Neural cell (in vitro differentiated cells): Measurements from ENCODE around the gene SH3RF1. TPM values are rescaled to one million over a fixed set of nuclear protein-coding genes. Genes with fewer than 3 reads are reported as not detected.

Experiments
- H2AFZ ChIP-seq: fragments of 200-600, 300-800 bp; sonication (generic), shearing (Covaris generic); 2 replicates; pipeline ENCODE4 v1.6.0; 2014; ENCODE audit warnings: low read depth, mild to moderate bottlenecking, antibody characterized with exemption, low read length, moderate library complexity
- H3F3A ChIP-seq: fragments of 200-600 bp; shearing (Covaris generic); 2 replicates; pipeline ENCODE4 v1.6.1; 2016; ENCODE audit warnings: mild to moderate bottlenecking, moderate library complexity, mixed read lengths, antibody characterized with exemption, low read length; ENCODE audit not compliant: insufficient read depth, poor library complexity, severe bottlenecking
- H3K27ac ChIP-seq: fragments of 200-600, 300-800 bp; sonication (generic), shearing (Covaris generic); 2 replicates; pipeline ENCODE4 v1.5.1; 2014; ENCODE audit warnings: mild to moderate bottlenecking, low read length, moderate library complexity
- H3K27me3 ChIP-seq: fragments of 300-800, 200-600 bp; sonication (generic), shearing (Covaris generic); 2 replicates; pipeline ENCODE4 v1.6.0; 2014; ENCODE audit warnings: mild to moderate bottlenecking, low read depth, low read length, moderate library complexity; ENCODE audit not compliant: insufficient read depth
- H3K36me3 ChIP-seq: fragments of 300-800, 200-600 bp; sonication (generic), shearing (Covaris generic); 2 replicates; pipeline ENCODE4 v1.5.1; 2014; ENCODE audit warnings: mild to moderate bottlenecking, antibody characterized with exemption, low read length, moderate library complexity; ENCODE audit not compliant: insufficient read depth
- H3K4me2 ChIP-seq: fragments of 300-800, 200-600 bp; sonication (generic), shearing (Covaris generic); 2 replicates; pipeline ENCODE4 v1.6.0; 2014; ENCODE audit warnings: mild to moderate bottlenecking, low read length
- H3K4me3 ChIP-seq: fragments of 300-800, 200-600 bp; sonication (generic), shearing (Covaris generic); 2 replicates; pipeline ENCODE4 v1.5.1; 2014; ENCODE audit warnings: mild to moderate bottlenecking, low read length, moderate library complexity
- H3K79me2 ChIP-seq: fragments of 200-600 bp; shearing (Covaris generic); replicated peaks from 2 replicates; pipeline ENCODE4 v1.6.0; 2014; ENCODE audit warnings: mild to moderate bottlenecking, low read length, moderate library complexity; ENCODE audit not compliant: insufficient read depth
- H3K9ac ChIP-seq: fragments of 300-800, 200-600 bp; sonication (generic), shearing (Covaris generic); 2 replicates; pipeline ENCODE4 v1.6.1; 2016; ENCODE audit warnings: mild to moderate bottlenecking, low read length, mixed read lengths
- H3K9me2 ChIP-seq: fragments of 200-600 bp; shearing (Covaris generic); 2 replicates; pipeline ENCODE4 v1.6.1; 2016; ENCODE audit warnings: mild to moderate bottlenecking, low read length, mixed read lengths; ENCODE audit not compliant: insufficient read depth
- H3K9me3 ChIP-seq: fragments of 200-600, 300-800 bp; sonication (generic), shearing (Covaris generic); 2 replicates; pipeline ENCODE4 v1.6.1; 2016; ENCODE audit warnings: mild to moderate bottlenecking, mixed run types, low read length, moderate library complexity, mixed read lengths
- H4K20me1 ChIP-seq: fragments of 200-600 bp; shearing (Covaris generic); 2 replicates; pipeline ENCODE4 v1.6.1; 2016; ENCODE audit warnings: mild to moderate bottlenecking, mixed run types; ENCODE audit not compliant: insufficient read depth
- EP300 ChIP-seq: fragments of 450-650 bp; conservative IDR thresholded peaks from 2 replicates; pipeline ENCODE4 v1.6.1; 2014; ENCODE audit warnings: antibody characterized with exemption, mild to moderate bottlenecking, moderate library complexity; ENCODE audit not compliant: poor library complexity, severe bottlenecking
- EZH2 ChIP-seq: fragments of 200-600, 300-800 bp; shearing (Covaris generic), sonication (generic); IDR thresholded peaks from 2 replicates; pipeline ENCODE4 v1.6.1; 2014; ENCODE audit warnings: antibody characterized with exemption, low read length, borderline replicate concordance, mild to moderate bottlenecking; ENCODE audit not compliant: insufficient read depth, poor library complexity, severe bottlenecking
- MXI1 ChIP-seq: fragments of 450-650 bp; conservative IDR thresholded peaks from 2 replicates; pipeline ENCODE4 v1.6.1; 2014; ENCODE audit warnings: antibody characterized with exemption, mild to moderate bottlenecking; ENCODE audit not compliant: poor library complexity, severe bottlenecking
- POLR2AphosphoS5 ChIP-seq: IDR thresholded peaks from 2 replicates; pipeline ENCODE4 v1.6.1; 2012
- RAD21 ChIP-seq: fragments of 450-650 bp; conservative IDR thresholded peaks from 2 replicates; pipeline ENCODE4 v1.6.1; 2014; ENCODE audit warnings: antibody characterized with exemption, mild to moderate bottlenecking, moderate library complexity
- SMC3 ChIP-seq: fragments of 450-650 bp; conservative IDR thresholded peaks from 2 replicates; pipeline ENCODE4 v1.6.1; 2014; ENCODE audit warnings: antibody characterized with exemption, mild to moderate bottlenecking, moderate library complexity; ENCODE audit not compliant: poor library complexity
- TAF1 ChIP-seq: IDR thresholded peaks from 2 replicates; pipeline ENCODE4 v1.6.1; 2012; ENCODE audit warnings: low read depth
- polyA plus RNA-seq: library from polyadenylated mRNA; depleted of rRNA; stranded (reverse); fragments of >200 nt; gene quantifications from 2 replicates; pipeline ENCODE4 v1.2.3, GENCODE V29; 2014
- TF ChIP-seq, protein P1 (sequence below): IDR thresholded peaks from 2 replicates; pipeline ENCODE4 v1.6.1; 2012; ENCODE audit warnings: borderline replicate concordance
- TF ChIP-seq, protein P2 (sequence below): fragments of 450-650 bp; IDR thresholded peaks from 2 replicates; pipeline ENCODE4 v1.5.1; 2014; ENCODE audit warnings: antibody characterized with exemption, mild to moderate bottlenecking, moderate library complexity; ENCODE audit not compliant: poor library complexity, severe bottlenecking

Gene SH3RF1
- polyA plus RNA-seq, 1 donor from 2014 or later: 3.1 TPM

DNA sequence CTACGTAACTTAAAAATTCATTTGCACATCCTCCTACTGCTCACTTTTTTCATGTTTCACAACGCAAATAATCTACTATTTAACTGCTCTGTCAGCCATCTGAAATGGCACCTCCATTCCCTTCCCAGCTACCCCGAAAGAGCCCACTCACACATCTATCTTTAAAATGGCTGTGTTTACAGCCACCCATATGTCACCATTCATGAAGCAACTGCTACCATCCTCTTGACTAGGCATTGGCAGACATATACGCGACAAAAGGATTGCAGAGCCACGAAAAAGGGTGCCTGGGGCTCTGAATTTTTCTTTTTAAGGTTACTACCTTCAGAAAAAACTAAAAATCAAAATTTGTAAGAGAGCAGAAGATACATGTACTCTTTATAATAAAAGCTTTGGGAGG is 11.5 kb downstream of the SH3RF1 start:
- Histone ChIP-seq H4K20me1 (no peaks in the 10 kb centered on the region), H3K27me3 (no peaks in the 10 kb centered on the region), H3K9me2 (no peaks in the 10 kb centered on the region), H3K4me2 (no peak overlapping the region), H3K79me2 (peaks cover 72% of the 10 kb centered on the region), H3K4me3 (no peak overlapping the region), H2AFZ (no peak overlapping the region), H3F3A (no peaks in the 10 kb centered on the region), H3K27ac (no peak overlapping the region), H3K36me3 (no peaks in the 10 kb centered on the region), H3K9ac (no peak overlapping the region), H3K9me3 (no peaks in the 10 kb centered on the region)
- TF ChIP-seq, protein P1, sequence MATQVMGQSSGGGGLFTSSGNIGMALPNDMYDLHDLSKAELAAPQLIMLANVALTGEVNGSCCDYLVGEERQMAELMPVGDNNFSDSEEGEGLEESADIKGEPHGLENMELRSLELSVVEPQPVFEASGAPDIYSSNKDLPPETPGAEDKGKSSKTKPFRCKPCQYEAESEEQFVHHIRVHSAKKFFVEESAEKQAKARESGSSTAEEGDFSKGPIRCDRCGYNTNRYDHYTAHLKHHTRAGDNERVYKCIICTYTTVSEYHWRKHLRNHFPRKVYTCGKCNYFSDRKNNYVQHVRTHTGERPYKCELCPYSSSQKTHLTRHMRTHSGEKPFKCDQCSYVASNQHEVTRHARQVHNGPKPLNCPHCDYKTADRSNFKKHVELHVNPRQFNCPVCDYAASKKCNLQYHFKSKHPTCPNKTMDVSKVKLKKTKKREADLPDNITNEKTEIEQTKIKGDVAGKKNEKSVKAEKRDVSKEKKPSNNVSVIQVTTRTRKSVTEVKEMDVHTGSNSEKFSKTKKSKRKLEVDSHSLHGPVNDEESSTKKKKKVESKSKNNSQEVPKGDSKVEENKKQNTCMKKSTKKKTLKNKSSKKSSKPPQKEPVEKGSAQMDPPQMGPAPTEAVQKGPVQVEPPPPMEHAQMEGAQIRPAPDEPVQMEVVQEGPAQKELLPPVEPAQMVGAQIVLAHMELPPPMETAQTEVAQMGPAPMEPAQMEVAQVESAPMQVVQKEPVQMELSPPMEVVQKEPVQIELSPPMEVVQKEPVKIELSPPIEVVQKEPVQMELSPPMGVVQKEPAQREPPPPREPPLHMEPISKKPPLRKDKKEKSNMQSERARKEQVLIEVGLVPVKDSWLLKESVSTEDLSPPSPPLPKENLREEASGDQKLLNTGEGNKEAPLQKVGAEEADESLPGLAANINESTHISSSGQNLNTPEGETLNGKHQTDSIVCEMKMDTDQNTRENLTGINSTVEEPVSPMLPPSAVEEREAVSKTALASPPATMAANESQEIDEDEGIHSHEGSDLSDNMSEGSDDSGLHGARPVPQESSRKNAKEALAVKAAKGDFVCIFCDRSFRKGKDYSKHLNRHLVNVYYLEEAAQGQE: no peak
- TF ChIP-seq SMC3 (no peak), MXI1 (no peak), RAD21 (no peak), TAF1 (no peak), EZH2 (no peak), EP300 (no peak), POLR2AphosphoS5 (no peak)
- TF ChIP-seq, protein P2, sequence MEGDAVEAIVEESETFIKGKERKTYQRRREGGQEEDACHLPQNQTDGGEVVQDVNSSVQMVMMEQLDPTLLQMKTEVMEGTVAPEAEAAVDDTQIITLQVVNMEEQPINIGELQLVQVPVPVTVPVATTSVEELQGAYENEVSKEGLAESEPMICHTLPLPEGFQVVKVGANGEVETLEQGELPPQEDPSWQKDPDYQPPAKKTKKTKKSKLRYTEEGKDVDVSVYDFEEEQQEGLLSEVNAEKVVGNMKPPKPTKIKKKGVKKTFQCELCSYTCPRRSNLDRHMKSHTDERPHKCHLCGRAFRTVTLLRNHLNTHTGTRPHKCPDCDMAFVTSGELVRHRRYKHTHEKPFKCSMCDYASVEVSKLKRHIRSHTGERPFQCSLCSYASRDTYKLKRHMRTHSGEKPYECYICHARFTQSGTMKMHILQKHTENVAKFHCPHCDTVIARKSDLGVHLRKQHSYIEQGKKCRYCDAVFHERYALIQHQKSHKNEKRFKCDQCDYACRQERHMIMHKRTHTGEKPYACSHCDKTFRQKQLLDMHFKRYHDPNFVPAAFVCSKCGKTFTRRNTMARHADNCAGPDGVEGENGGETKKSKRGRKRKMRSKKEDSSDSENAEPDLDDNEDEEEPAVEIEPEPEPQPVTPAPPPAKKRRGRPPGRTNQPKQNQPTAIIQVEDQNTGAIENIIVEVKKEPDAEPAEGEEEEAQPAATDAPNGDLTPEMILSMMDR: no peak

DNA sequence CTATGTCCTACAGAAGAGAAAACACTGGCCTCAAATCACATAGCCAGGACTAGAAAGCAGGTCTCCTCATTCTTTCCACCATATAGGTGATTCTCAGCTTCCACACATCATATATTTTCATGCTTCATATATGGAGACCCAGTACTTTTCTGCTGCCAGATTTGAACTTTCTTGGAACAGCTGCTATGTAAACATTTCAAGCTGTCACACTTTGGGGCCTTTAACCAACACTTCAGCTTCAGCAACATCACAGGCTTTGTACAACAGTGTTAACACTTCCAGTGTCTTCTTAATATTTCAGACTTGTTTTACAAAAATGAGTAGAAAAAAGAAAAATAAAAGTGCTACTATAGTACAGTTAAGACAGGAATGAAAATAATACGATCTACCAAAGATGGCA is 12.6 kb downstream of the SH3RF1 start:
- H3K27ac ChIP-seq: no peak overlapping the region
- H3F3A ChIP-seq: no peaks in the 10 kb centered on the region
- no peak overlapping the region for H2AFZ ChIP-seq
- H3K79me2 ChIP-seq: peaks cover 66% of the 10 kb centered on the region
- TF ChIP-seq EZH2 (no peak), EP300 (no peak), POLR2AphosphoS5 (no peak), TAF1 (no peak), MXI1 (no peak), RAD21 (no peak), SMC3 (no peak)
- TF ChIP-seq, protein P2: no peak
- TF ChIP-seq, protein P1: no peak
- no peak overlapping the region for H3K9ac ChIP-seq
- H3K4me3 ChIP-seq: no peak overlapping the region
- no peaks in the 10 kb centered on the region for H3K9me2 ChIP-seq
- no peak overlapping the region for H3K4me2 ChIP-seq
- no peaks in the 10 kb centered on the region for H3K36me3 ChIP-seq
- H3K9me3 ChIP-seq: no peaks in the 10 kb centered on the region
- H4K20me1 ChIP-seq: no peaks in the 10 kb centered on the region
- no peaks in the 10 kb centered on the region for H3K27me3 ChIP-seq
